ENCODE results near the gene MACROD1. TPM values are rescaled to one million over a fixed set of nuclear protein-coding genes. Genes with fewer than 3 reads are reported as not detected.

The MACROD1 gene
- total RNA-seq, 6 experiments from 2014 or later: 11.8 to 17.0 (median 13.1) TPM

- DNase-seq: no peak
- Mint-ChIP-seq H3K27ac (no peak overlapping the region), H3K27me3 (ENCODE audit: insufficient read depth) (peaks cover 18% of the 10 kb centered on the region), H3K9me3 (no peaks in the 10 kb centered on the region), H3K4me1 (ENCODE audit: low read depth) (peaks cover 4% of the 10 kb centered on the region; the same call in 1 of the 2 replicates), H3K36me3 (ENCODE audit: low read depth) (no peaks in the 10 kb centered on the region), H3K4me3 (no peak overlapping the region)
- TF ChIP-seq CTCF (IDR thresholded peaks at IDR 0.05): no peak
Measured at GRCh38 chr11:64025205-64025604, 140.7 kb downstream of the MACROD1 start.

- Mint-ChIP-seq H3K27ac (no peak overlapping the region), H3K36me3 (ENCODE audit: low read depth) (no peaks in the 10 kb centered on the region), H3K4me1 (ENCODE audit: low read depth) (peaks cover 4% of the 10 kb centered on the region; the same call in 1 of the 2 replicates), H3K9me3 (no peaks in the 10 kb centered on the region), H3K4me3 (no peak overlapping the region), H3K27me3 (ENCODE audit: insufficient read depth) (peaks cover 18% of the 10 kb centered on the region)
- no peak for TF ChIP-seq CTCF (IDR thresholded peaks at IDR 0.05)
- DNase-seq: no peak
Measured at GRCh38 chr11:64023712-64024710, 141.9 kb downstream of the MACROD1 start.

- H3K36me3 Mint-ChIP-seq (ENCODE audit: low read depth): no peaks in the 10 kb centered on the region
- no peak overlapping the region for H3K27ac Mint-ChIP-seq
- no peak for TF ChIP-seq CTCF (IDR thresholded peaks at IDR 0.05)
- peaks cover 17% of the 10 kb centered on the region for H3K27me3 Mint-ChIP-seq (ENCODE audit: insufficient read depth)
- no peaks in the 10 kb centered on the region for H3K9me3 Mint-ChIP-seq
- DNase-seq: no peak
- peaks cover 4% of the 10 kb centered on the region; the same call in 1 of the 2 replicates for H3K4me1 Mint-ChIP-seq (ENCODE audit: low read depth)
- no peak overlapping the region for H3K4me3 Mint-ChIP-seq
Measured at GRCh38 chr11:64022125-64022784, 143.7 kb downstream of the MACROD1 start.

GRCh38 chr11:64021757-64022093, 144.2 kb downstream of the MACROD1 start:
- Mint-ChIP-seq H3K36me3 (ENCODE audit: low read depth) (no peaks in the 10 kb centered on the region), H3K9me3 (no peaks in the 10 kb centered on the region), H3K27ac (no peak overlapping the region), H3K4me3 (no peak overlapping the region), H3K4me1 (ENCODE audit: low read depth) (peaks cover 4% of the 10 kb centered on the region; the same call in 1 of the 2 replicates), H3K27me3 (ENCODE audit: insufficient read depth) (peaks cover 12% of the 10 kb centered on the region)
- TF ChIP-seq CTCF (IDR thresholded peaks at IDR 0.05): no peak
- no peak for DNase-seq

DNA sequence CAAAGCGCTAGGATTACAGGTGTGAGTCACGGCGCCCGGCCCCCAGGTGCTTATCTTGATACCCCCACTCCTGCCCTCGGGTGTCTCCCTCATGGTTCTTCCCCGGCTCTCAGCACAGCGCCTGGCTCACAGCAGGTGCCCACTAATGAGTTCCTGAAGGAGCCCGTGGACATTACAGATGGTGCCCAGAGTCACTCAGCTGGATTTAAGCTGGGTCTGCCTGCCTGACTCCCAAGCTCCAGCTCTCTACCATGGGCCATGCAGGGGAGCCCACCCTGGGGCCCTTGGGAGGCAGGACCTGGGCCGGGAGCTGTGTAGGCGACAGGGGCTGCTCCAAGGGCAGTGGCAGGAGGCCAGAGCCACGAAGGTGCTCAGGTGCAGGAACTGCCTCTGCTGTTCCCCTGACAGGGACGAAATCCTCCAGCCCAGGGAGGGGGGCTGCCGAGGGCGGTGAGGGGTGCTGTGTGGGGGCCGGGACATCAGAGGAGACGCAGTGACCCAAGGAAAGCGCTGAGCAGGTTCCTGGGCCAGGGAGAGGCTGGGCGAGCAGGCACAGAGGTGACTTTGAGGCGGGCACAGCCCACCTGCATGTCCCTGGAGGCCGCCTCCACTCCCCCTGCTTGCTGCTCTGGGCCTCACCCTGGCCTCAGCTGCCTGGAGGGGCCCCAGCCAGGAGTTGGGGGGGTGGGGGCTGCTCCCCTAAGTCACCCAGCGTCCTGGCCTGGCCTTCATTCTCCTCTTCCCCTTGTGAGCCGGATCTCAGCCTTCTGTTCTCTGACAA, 144.7 kb downstream of the MACROD1 start:
- TF ChIP-seq CTCF (IDR thresholded peaks at IDR 0.05): no peak
- peaks cover 10% of the 10 kb centered on the region for H3K27me3 Mint-ChIP-seq (ENCODE audit: insufficient read depth)
- no peaks in the 10 kb centered on the region for H3K9me3 Mint-ChIP-seq
- H3K36me3 Mint-ChIP-seq (ENCODE audit: low read depth): no peaks in the 10 kb centered on the region
- peaks cover 4% of the 10 kb centered on the region; the same call in 1 of the 2 replicates for H3K4me1 Mint-ChIP-seq (ENCODE audit: low read depth)
- H3K27ac Mint-ChIP-seq: no peak overlapping the region
- H3K4me3 Mint-ChIP-seq: no peak overlapping the region
- no peak for DNase-seq
